Lower leg skin (tissue), 4 donors: ENCODE results near the gene UNC79. TPM values are rescaled to one million over a fixed set of nuclear protein-coding genes. Genes with fewer than 3 reads are reported as not detected.

Experiments
- DNase-seq, 2 donors: peaks; one replicate each; pipeline ENCODE4 v3.0.0-alpha.2; 2019; ENCODE audit warnings: low spot score in 2 of 2
- H3K4me3 ChIP-seq: fragments of 200-600 bp; sonication (generic); 2 replicates; pipeline ENCODE4 v1.5.1; 2017; ENCODE audit warnings: mild to moderate bottlenecking, low read depth; ENCODE audit not compliant: poor library complexity, severe bottlenecking
- CTCF ChIP-seq, 3 donors: fragments of 450-650 bp; IDR thresholded peaks; one replicate each; pipeline ENCODE4 v1.5.1; 2016; ENCODE audit warnings: antibody characterized with exemption in 3 of 3, mild to moderate bottlenecking in 3 of 3, moderate library complexity in 2 of 3
- POLR2A ChIP-seq, 2 donors: fragments of 450-650 bp; IDR thresholded peaks; one replicate each; pipeline ENCODE4 v1.6.1; 2016 to 2017; ENCODE audit warnings: antibody characterized with exemption in 2 of 2, mild to moderate bottlenecking in 1 of 2, moderate library complexity in 1 of 2
- WGBS, 2 donors: methylation state at CpG; one replicate each; pipeline ENCODE4 v1.1.5; 2018; 5-methylcytosine and 5-hydroxymethylcytosine counted together
- intact Hi-C: fragments of 100-400 bp; cut with DNase I; formaldehyde crosslinking; loops from one replicate; pipeline ENCODE4 v1.15.0; 2023; ENCODE audit warnings: low total_unique reads
- total RNA-seq, 4 donors: library from RNA; depleted of rRNA; stranded (reverse); fragments of >200 nt; gene quantifications; one replicate each; pipeline ENCODE4 v1.1.0, GENCODE V29; 2016

UNC79 gene
- total RNA-seq, 4 donors from 2014 or later: 0.06 to 0.27 TPM; not detected in 2

GRCh38 chr14:93592786-93593185 is 162.0 kb downstream of the UNC79 start:
- DNase-seq: no peak
- no peak overlapping the region for H3K4me3 ChIP-seq
- intact Hi-C loops: no loop called here
- 31 to 43% methylated on average over 3 of the region's 3 CpGs for WGBS, 2 donors
- no peak for TF ChIP-seq CTCF (IDR thresholded peaks at IDR 0.05)
- no peak for TF ChIP-seq POLR2A (IDR thresholded peaks at IDR 0.05)

DNA sequence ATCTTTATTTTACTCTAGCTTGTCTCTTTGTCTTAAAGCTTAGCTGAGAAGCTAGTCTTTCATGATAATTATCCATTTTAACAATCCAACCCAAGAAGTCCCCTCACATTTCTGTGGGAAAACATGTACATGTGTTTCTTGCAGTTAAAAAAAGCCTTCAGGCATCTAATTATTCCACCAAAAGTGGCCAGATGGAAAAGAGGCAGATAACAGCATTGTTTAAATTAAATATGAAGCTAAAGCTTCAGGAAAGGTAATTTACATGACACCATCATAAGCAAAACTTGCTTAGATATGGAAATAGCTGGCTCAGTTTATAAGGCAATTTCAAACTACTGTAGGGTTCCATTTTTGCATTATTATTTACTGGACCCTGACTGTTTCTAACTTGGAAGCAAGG is 175.4 kb downstream of the UNC79 start:
- DNase-seq: no peak
- intact Hi-C loops: no loop called here
- TF ChIP-seq POLR2A (IDR thresholded peaks at IDR 0.05): no peak
- H3K4me3 ChIP-seq: no peak overlapping the region

DNA sequence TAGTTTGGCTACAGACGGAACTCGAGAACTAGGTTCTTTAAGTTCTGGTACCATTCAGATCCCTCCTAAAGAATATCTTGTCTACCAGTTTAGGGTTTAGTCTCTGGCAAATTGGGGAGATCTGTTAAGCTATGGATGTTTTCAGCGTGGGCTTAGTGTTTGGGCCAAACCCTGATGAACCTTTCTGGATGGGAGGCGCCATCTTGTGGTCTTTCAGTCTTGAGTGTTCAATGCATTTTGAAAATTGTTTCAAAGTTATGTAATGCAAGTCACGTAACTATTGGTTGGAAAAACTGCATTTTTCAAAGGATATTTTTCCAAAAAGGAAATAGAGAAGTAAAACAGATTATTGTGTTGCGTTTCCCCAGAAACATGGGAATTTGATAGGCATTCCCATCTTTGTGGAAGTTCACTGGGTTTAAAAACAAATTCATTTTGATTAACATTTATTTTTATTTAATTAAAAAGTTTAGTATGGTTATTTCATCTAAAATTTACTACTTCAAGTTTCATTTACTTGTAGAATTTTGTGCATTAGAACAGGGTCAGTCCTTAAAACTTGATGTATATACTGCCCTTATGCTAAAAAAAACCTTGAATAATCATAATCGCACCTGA is 188.5 kb downstream of the UNC79 start:
- H3K4me3 ChIP-seq: no peak overlapping the region
- no peak for DNase-seq
- 41 to 45% methylated on average over 7 of the region's 7 CpGs for WGBS, 2 donors
- TF ChIP-seq POLR2A (IDR thresholded peaks at IDR 0.05): no peak
- TF ChIP-seq CTCF (IDR thresholded peaks at IDR 0.05): no peak
- intact Hi-C loops: no loop called here

DNA sequence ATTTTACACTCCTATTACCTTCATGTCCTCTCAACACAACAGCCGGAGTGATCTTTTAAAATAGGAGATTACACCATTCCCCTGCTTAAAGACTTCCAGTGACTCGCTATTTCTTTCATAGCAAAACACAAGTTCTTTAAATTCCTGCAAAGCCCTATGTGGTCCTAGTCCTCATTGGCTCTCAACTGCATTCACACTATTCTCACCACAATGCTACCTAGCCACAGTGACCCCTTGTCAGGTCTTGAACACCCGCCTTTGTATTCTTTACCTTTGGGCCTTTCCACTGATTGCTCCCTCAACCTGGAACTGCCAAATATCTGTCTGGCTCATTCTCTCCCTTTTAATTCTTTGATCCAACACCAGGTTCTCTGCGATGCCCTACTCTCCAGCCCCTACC is 197.3 kb downstream of the UNC79 start:
- TF ChIP-seq CTCF (IDR thresholded peaks at IDR 0.05) (no peak), POLR2A (IDR thresholded peaks at IDR 0.05) (no peak)
- no peak overlapping the region for H3K4me3 ChIP-seq
- WGBS, 2 donors: 86 to 90% methylated on average over 4 of the region's 4 CpGs
- intact Hi-C loops: no loop called here
- DNase-seq: no peak

DNA sequence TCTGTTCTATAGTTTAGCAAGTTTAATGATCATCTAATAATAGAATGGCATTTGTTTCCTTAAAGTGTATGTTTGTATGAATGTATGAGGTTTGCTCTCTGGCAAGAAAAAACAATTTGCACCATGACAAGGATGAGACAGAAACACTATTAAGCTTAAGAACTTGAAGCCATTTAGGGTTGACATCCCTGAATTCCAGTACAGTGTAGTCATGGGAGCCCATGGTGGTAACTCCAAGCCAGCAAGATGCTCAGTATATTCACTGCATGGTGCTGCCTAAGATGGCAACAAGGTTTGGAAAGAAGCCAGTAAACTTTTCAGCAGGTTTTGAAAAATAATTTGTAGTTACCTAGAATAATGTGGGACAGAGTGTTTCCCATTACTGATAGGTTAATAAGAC is 198.9 kb downstream of the UNC79 start:
- no peak for DNase-seq
- TF ChIP-seq CTCF (IDR thresholded peaks at IDR 0.05) (no peak), POLR2A (IDR thresholded peaks at IDR 0.05) (no peak)
- intact Hi-C loops: no loop called here
- H3K4me3 ChIP-seq: no peak overlapping the region

DNA sequence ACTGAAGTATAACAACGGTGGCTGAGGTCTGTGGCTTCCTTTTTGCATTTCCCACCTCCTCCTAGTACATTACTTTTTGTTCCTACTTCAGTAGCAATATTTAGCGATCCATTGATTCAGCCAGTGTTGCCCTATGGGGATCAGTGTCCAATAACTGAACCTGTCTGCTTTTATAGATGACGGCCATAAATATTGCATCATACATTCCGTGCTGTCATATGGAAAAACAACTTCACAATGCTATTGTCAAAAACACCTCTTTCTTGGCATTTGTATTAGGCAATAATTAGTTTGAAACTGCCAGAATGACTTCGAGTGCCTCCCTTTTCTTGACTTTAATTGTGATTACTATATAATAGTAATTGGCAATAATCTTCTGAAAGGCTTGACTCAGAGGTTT is 208.1 kb downstream of the UNC79 start:
- WGBS, 2 donors: 51 to 69% methylated on average over 5 of the region's 5 CpGs
- intact Hi-C loops: no loop called here
- no peak for DNase-seq
- no peak overlapping the region for H3K4me3 ChIP-seq
- TF ChIP-seq POLR2A (IDR thresholded peaks at IDR 0.05) (no peak), CTCF (IDR thresholded peaks at IDR 0.05) (no peak)
